Fibroblast of skin of left quadriceps (primary cell): Measurements from ENCODE around the gene IDNK.

Experiments used
- DNase-seq, 2 experiments: peaks; one replicate each; pipeline ENCODE4 v3.0.0-alpha.2; 2013; ENCODE audit warnings: low read depth in 2 of 2

IDNK gene

GRCh38 chr9:83633676-83634075 lies 10.7 kb downstream of the IDNK start:
- DNase-seq: no peak

GRCh38 chr9:83636813-83637212 lies 13.9 kb downstream of the IDNK start:
- no peak for DNase-seq

- DNase-seq: no peak
Observed at GRCh38 chr9:83637389-83637788, 14.4 kb downstream of the IDNK start.

- DNase-seq: no peak
Observed at GRCh38 chr9:83639266-83639665, 16.3 kb downstream of the IDNK start.

- no peak for DNase-seq
Observed at GRCh38 chr9:83642793-83643192, 19.9 kb downstream of the IDNK start.

- no peak for DNase-seq
Observed at GRCh38 chr9:83646500-83647239, 23.7 kb downstream of the IDNK start.

GRCh38 chr9:83649080-83649479 lies 26.1 kb downstream of the IDNK start:
- peak; percentile 9 to 10 for DNase-seq

GRCh38 chr9:83649515-83649914 lies 26.6 kb downstream of the IDNK start:
- no peak for DNase-seq

GRCh38 chr9:83651558-83651957 lies 28.6 kb downstream of the IDNK start:
- DNase-seq: no peak

GRCh38 chr9:83652433-83652832 lies 29.5 kb downstream of the IDNK start:
- DNase-seq: no peak

- no peak for DNase-seq
Observed at GRCh38 chr9:83655433-83655832, 32.5 kb downstream of the IDNK start.

- no peak for DNase-seq
Observed at GRCh38 chr9:83656032-83656680, 33.2 kb downstream of the IDNK start.

GRCh38 chr9:83656952-83657351 lies 34.0 kb downstream of the IDNK start:
- DNase-seq: no peak

GRCh38 chr9:83662933-83663332 lies 40.0 kb downstream of the IDNK start:
- DNase-seq: no peak

- DNase-seq: no peak
Observed at GRCh38 chr9:83665580-83666200, 42.7 kb downstream of the IDNK start.

- DNase-seq: no peak
Observed at GRCh38 chr9:83669067-83669466, 46.1 kb downstream of the IDNK start.

GRCh38 chr9:83670381-83670780 lies 47.4 kb downstream of the IDNK start:
- DNase-seq: peak in 1 of 2 experiments; percentile 5

- no peak for DNase-seq
Observed at GRCh38 chr9:83671451-83671850, 48.5 kb downstream of the IDNK start.

- no peak for DNase-seq
Observed at GRCh38 chr9:83675466-83675865, 52.5 kb downstream of the IDNK start.

- no peak for DNase-seq
Observed at GRCh38 chr9:83677596-83677995, 54.7 kb downstream of the IDNK start.

- DNase-seq: no peak
Observed at GRCh38 chr9:83680233-83680632, 57.3 kb downstream of the IDNK start.

GRCh38 chr9:83681490-83681889 lies 58.5 kb downstream of the IDNK start:
- DNase-seq: no peak

- DNase-seq: no peak
Observed at GRCh38 chr9:83688921-83689320, 66.0 kb downstream of the IDNK start.
